GM18511 (cell line): ENCODE measurements around the gene RBPJL.

ENCODE experiments used
- ATAC-seq: cut with Tn5 transposase; IDR thresholded peaks from one replicate; pipeline ENCODE4 v1.9.1; 2021; ENCODE audit warnings: mild to moderate bottlenecking, moderate library complexity; ENCODE audit not compliant: unreplicated experiment

RBPJL gene

GRCh38 chr20:45316150-45317080 lies 9.8 kb downstream of the RBPJL start:
- ATAC-seq, result no peak

- no peak for ATAC-seq
These were observed 11.2 kb downstream of the RBPJL start for GRCh38 chr20:45317826-45318225.

- ATAC-seq, result no peak
These were observed 11.8 kb downstream of the RBPJL start for GRCh38 chr20:45318386-45318939.

- ATAC-seq, result no peak
These were observed 12.3 kb downstream of the RBPJL start for GRCh38 chr20:45318948-45319347.

GRCh38 chr20:45320948-45321595 lies 14.4 kb downstream of the RBPJL start:
- ATAC-seq, result peak; percentile 90

- ATAC-seq, result no peak
These were observed 16.3 kb downstream of the RBPJL start for GRCh38 chr20:45322952-45323383.

- no peak for ATAC-seq
These were observed 17.1 kb downstream of the RBPJL start for GRCh38 chr20:45323731-45324130.

GRCh38 chr20:45325371-45325770 lies 18.7 kb downstream of the RBPJL start:
- no peak for ATAC-seq

GRCh38 chr20:45328451-45328850 lies 21.8 kb downstream of the RBPJL start:
- ATAC-seq, result no peak

- no peak for ATAC-seq
These were observed 23.1 kb downstream of the RBPJL start for GRCh38 chr20:45329497-45330319.

- ATAC-seq, result no peak
These were observed 23.8 kb downstream of the RBPJL start for GRCh38 chr20:45330476-45330875.

GRCh38 chr20:45336530-45337366 lies 30.1 kb downstream of the RBPJL start:
- ATAC-seq, result no peak

- ATAC-seq, result no peak
These were observed 30.9 kb downstream of the RBPJL start for GRCh38 chr20:45337367-45338120.

GRCh38 chr20:45338121-45339030 lies 31.7 kb downstream of the RBPJL start:
- ATAC-seq, result no peak

- no peak for ATAC-seq
These were observed 32.4 kb downstream of the RBPJL start for GRCh38 chr20:45339084-45339483.

- no peak for ATAC-seq
These were observed 33.2 kb downstream of the RBPJL start for GRCh38 chr20:45339799-45340198.

- no peak for ATAC-seq
These were observed 33.7 kb downstream of the RBPJL start for GRCh38 chr20:45340236-45340847.

- no peak for ATAC-seq
These were observed 34.3 kb downstream of the RBPJL start for GRCh38 chr20:45340951-45341350.
